HCT116 (cell line): Measurements from ENCODE around the gene DNAH10. TPM values are rescaled to one million over a fixed set of nuclear protein-coding genes. Genes with fewer than 3 reads are reported as not detected.

ENCODE experiments used
- ATAC-seq: fragments of 200-7000 bp; cut with Tn5 transposase; 2 replicates; pipeline ENCODE4 v1.9.1; 2020; ENCODE audit warnings: mild to moderate bottlenecking, moderate library complexity
- BruUV-seq: library from RNA; stranded (reverse); fragments of 400-500 nt; replicated peaks from 2 replicates; lab custom pipeline; 2021; lab: Mats Ljungman, UMichigan
- CTCF ChIA-PET: fragments of 300-600 bp; sonication (Branson Sonifier 250); formaldehyde crosslinking; loops from one replicate; lab custom pipeline; 2021; ENCODE audit warnings: antibody characterized with exemption; lab: Charles Lee
- POLR2A ChIA-PET: fragments of 300-600, 350-600 bp; sonication (Branson Sonifier 250); formaldehyde crosslinking; loops from one replicate; lab custom pipeline; 2021; ENCODE audit warnings: antibody characterized with exemption; lab: Charles Lee
- RAD21 ChIA-PET, 2 experiments: fragments of 300-600 bp; sonication (Branson Sonifier 250); formaldehyde crosslinking; loops; one replicate each; lab custom pipeline; 2023; ENCODE audit warnings: low total read pairs in 2 of 2; ENCODE audit not compliant: uncharacterized antibody in 2 of 2, unreplicated experiment in 2 of 2, low non-redundant PET in 1 of 2; lab: Charles Lee
- DNase-seq: peaks from one replicate; pipeline ENCODE4 v3.0.0-alpha.2; 2010; ENCODE audit warnings: low read depth, low spot score
- H2AFZ ChIP-seq: fragments of 200-600 bp; shearing (Covaris generic), sonication (generic); 2 replicates; pipeline ENCODE4 v1.6.1; 2017; ENCODE audit warnings: low read depth, mixed run types, mixed read lengths, antibody characterized with exemption, low read length; ENCODE audit not compliant: poor library complexity, severe bottlenecking
- H3K27ac ChIP-seq: 2 replicates; pipeline ENCODE4 v1.5.1; 2012; ENCODE audit warnings: low read depth, low read length
- H3K27me3 ChIP-seq: fragments of 200-600 bp; sonication (generic); 2 replicates; pipeline ENCODE4 v1.6.1; 2016; ENCODE audit warnings: mixed run types, low read length, mixed read lengths; ENCODE audit not compliant: insufficient read depth
- H3K36me3 ChIP-seq, 2 experiments: fragments of 200-500 bp in 1 of 2; fragments of 200-600 bp in 1 of 2; sonication (Bioruptor generic) in 1 of 2; sonication (generic) in 1 of 2; 2 replicates each; pipeline versions ENCODE4 v1.5.1 to v1.6.1; 2014 to 2016; ENCODE audit warnings: low read length in 2 of 2, inconsistent platforms in 1 of 2, mixed read lengths in 1 of 2, mixed run types in 1 of 2; ENCODE audit not compliant: insufficient read depth in 2 of 2, control insufficient read depth in 1 of 2
- H3K4me1 ChIP-seq, 2 experiments: fragments of 200-600 bp in 1 of 2; sonication (generic) in 1 of 2; 2 replicates each; pipeline versions ENCODE4 v1.5.1 to v1.6.1; 2012 to 2017; ENCODE audit warnings: low read length in 2 of 2, inconsistent platforms in 1 of 2, mild to moderate bottlenecking in 1 of 2, mixed read lengths in 1 of 2, mixed run types in 1 of 2, moderate library complexity in 1 of 2; ENCODE audit not compliant: insufficient read depth in 2 of 2, control insufficient read depth in 1 of 2
- H3K4me2 ChIP-seq: fragments of 200-600 bp; sonication (generic); 2 replicates; pipeline ENCODE4 v1.6.1; 2017; ENCODE audit warnings: mixed run types, low read length, mixed read lengths
- H3K4me3 ChIP-seq, 2 experiments: fragments of 200-600 bp in 1 of 2; sonication (generic) in 1 of 2; replicated peaks in 1 of 2; 2 replicates each; pipeline ENCODE4 v1.5.1; 2011 to 2016; ENCODE audit warnings: low read length in 2 of 2, control low read depth in 1 of 2, low read depth in 1 of 2, mild to moderate bottlenecking in 1 of 2, mixed read lengths in 1 of 2, mixed run types in 1 of 2
- H3K79me2 ChIP-seq: fragments of 200-600 bp; sonication (generic); 2 replicates; pipeline ENCODE4 v1.6.1; 2017; ENCODE audit warnings: mild to moderate bottlenecking, mixed run types, low read length, moderate library complexity, mixed read lengths; ENCODE audit not compliant: insufficient read depth
- H3K9ac ChIP-seq: fragments of 200-600 bp; sonication (generic); 2 replicates; pipeline ENCODE4 v1.6.1; 2016; ENCODE audit warnings: low read length, mixed read lengths
- H3K9me2 ChIP-seq: fragments of 200-600 bp; sonication (generic), shearing (Covaris generic); 2 replicates; pipeline ENCODE4 v1.6.1; 2017; ENCODE audit warnings: mixed run types, mild to moderate bottlenecking, moderate library complexity; ENCODE audit not compliant: insufficient read depth
- H3K9me3 ChIP-seq, 2 experiments: fragments of 200-500 bp in 1 of 2; fragments of 200-600 bp in 1 of 2; sonication (Bioruptor generic) in 1 of 2; sonication (generic) in 1 of 2; 2 replicates each; pipeline ENCODE4 v1.6.1; 2014 to 2017; ENCODE audit warnings: low read length in 2 of 2, mixed read lengths in 2 of 2, inconsistent platforms in 1 of 2, low read depth in 1 of 2, mild to moderate bottlenecking in 1 of 2, mixed run types in 1 of 2, moderate library complexity in 1 of 2; ENCODE audit not compliant: control insufficient read depth in 1 of 2, insufficient read depth in 1 of 2
- H4K20me1 ChIP-seq: fragments of 200-600 bp; sonication (generic), shearing (Covaris generic); 2 replicates; pipeline ENCODE4 v1.6.1; 2017; ENCODE audit warnings: mixed run types, mild to moderate bottlenecking, moderate library complexity; ENCODE audit not compliant: insufficient read depth
- ATF3 ChIP-seq: IDR thresholded peaks from 2 replicates; pipeline ENCODE4 v1.6.1; 2012
- CEBPB ChIP-seq: IDR thresholded peaks from 2 replicates; pipeline ENCODE4 v1.6.1; 2012; ENCODE audit warnings: low read depth
- CTCF ChIP-seq, 3 experiments: fragments of 200-600 bp in 1 of 3; sonication (generic) in 1 of 3; IDR thresholded peaks in 2 of 3; conservative IDR thresholded peaks in 1 of 3; 2 replicates each; pipeline ENCODE4 v1.5.1; 2012 to 2017; ENCODE audit warnings: low read depth in 2 of 3, low read length in 2 of 3, antibody characterized with exemption in 1 of 3, borderline replicate concordance in 1 of 3, control low read depth in 1 of 3, mild to moderate bottlenecking in 1 of 3, mixed read lengths in 1 of 3, mixed run types in 1 of 3, moderate library complexity in 1 of 3; ENCODE audit not compliant: insufficient read depth in 1 of 3
- EGR1 ChIP-seq: IDR thresholded peaks from 2 replicates; pipeline ENCODE4 v1.6.1; 2012; ENCODE audit warnings: low read depth
- EZH2 ChIP-seq: fragments of 200-600 bp; sonication (generic); IDR thresholded peaks from 2 replicates; pipeline ENCODE4 v1.6.1; 2017; ENCODE audit warnings: antibody characterized with exemption, mixed run types
- EZH2phosphoT487 ChIP-seq: fragments of 200-600 bp; IDR thresholded peaks from 2 replicates; pipeline ENCODE4 v1.6.1; 2018; ENCODE audit warnings: antibody characterized with exemption, borderline replicate concordance
- FOSL1 ChIP-seq: IDR thresholded peaks from 2 replicates; pipeline ENCODE4 v1.6.1; 2012; ENCODE audit warnings: low read depth
- JUND ChIP-seq: IDR thresholded peaks from 2 replicates; pipeline ENCODE4 v1.6.1; 2012
- MAX ChIP-seq: IDR thresholded peaks from 2 replicates; pipeline ENCODE4 v1.6.1; 2012
- POLR2A ChIP-seq: IDR thresholded peaks from 2 replicates; pipeline ENCODE4 v1.7.0; 2011; ENCODE audit warnings: borderline replicate concordance; ENCODE audit not compliant: insufficient read depth, insufficient read length; ENCODE audit errors: extremely low read depth
- POLR2AphosphoS5 ChIP-seq: IDR thresholded peaks from 2 replicates; pipeline ENCODE4 v1.6.1; 2011; ENCODE audit warnings: mild to moderate bottlenecking, low read depth, low read length, moderate library complexity
- SIN3A ChIP-seq: IDR thresholded peaks from 2 replicates; pipeline ENCODE4 v1.6.1; 2012; ENCODE audit warnings: low read depth
- SP1 ChIP-seq: IDR thresholded peaks from 2 replicates; pipeline ENCODE4 v1.6.1; 2012; ENCODE audit warnings: low read depth
- TCF7L2 ChIP-seq: IDR thresholded peaks from 2 replicates; pipeline ENCODE4 v1.7.0; 2011; ENCODE audit warnings: borderline replicate concordance, inconsistent platforms; ENCODE audit not compliant: insufficient read depth, insufficient read length; ENCODE audit errors: extremely low read depth
- YY1 ChIP-seq: IDR thresholded peaks from 2 replicates; pipeline ENCODE4 v1.6.1; 2011; ENCODE audit warnings: low read length, low read depth, moderate library complexity, mild to moderate bottlenecking; ENCODE audit not compliant: insufficient replicate concordance; ENCODE audit errors: extremely low read depth
- ZFX ChIP-seq: fragments of 450-650 bp; IDR thresholded peaks from 2 replicates; pipeline ENCODE4 v1.6.1; 2017
- intact Hi-C: fragments of 100-400 bp; cut with micrococcal nuclease; formaldehyde crosslinking; loops from 2 replicates; pipeline ENCODE4 v1.10.0; 2022
- total RNA-seq: library from RNA; stranded (reverse); gene quantifications from one replicate; pipeline ENCODE4 v1.2.1, GENCODE V29; 2021; ENCODE audit not compliant: unreplicated experiment
- TF ChIP-seq, protein P1 (sequence below): IDR thresholded peaks from 2 replicates; pipeline ENCODE4 v1.6.1; 2011; ENCODE audit warnings: mild to moderate bottlenecking, low read length, moderate library complexity; ENCODE audit not compliant: insufficient replicate concordance; ENCODE audit errors: extremely low read depth

Gene DNAH10
- total RNA-seq, 1 experiment from 2014 or later = 1.3 TPM

GRCh38 chr12:123965382-123965781 lies 203.3 kb downstream of the DNAH10 start:
- intact Hi-C loops = no loop called here
- no peaks in the 10 kb centered on the region for H3K79me2 ChIP-seq
- H2AFZ ChIP-seq = no peak overlapping the region
- DNase-seq = no peak
- H4K20me1 ChIP-seq = no peaks in the 10 kb centered on the region
- no peak overlapping the region for H3K4me3 ChIP-seq
- ChIA-PET POLR2A (no interaction called here), RAD21 (no interaction called here), CTCF (no interaction called here)
- BruUV-seq = no TSS peak
- H3K27ac ChIP-seq = no peak overlapping the region
- H3K4me2 ChIP-seq = no peak overlapping the region
- TF ChIP-seq POLR2AphosphoS5 (no peak), EGR1 (no peak), FOSL1 (no peak), EZH2phosphoT487 (no peak), YY1 (no peak), JUND (no peak), EZH2 (no peak), SP1 (no peak), ZFX (no peak), SIN3A (no peak), POLR2A (no peak), ATF3 (no peak), MAX (no peak), TCF7L2 (no peak), CTCF (IDR thresholded peaks at IDR 0.05 in 2 of 3, conservative IDR thresholded peaks at IDR 0.05 in 1 of 3; ENCODE audit: borderline replicate concordance in 1 of 3, insufficient read depth in 1 of 3, low read depth in 2 of 3, low read length in 2 of 3) (no peak), CEBPB (no peak)
- TF ChIP-seq, protein P1, sequence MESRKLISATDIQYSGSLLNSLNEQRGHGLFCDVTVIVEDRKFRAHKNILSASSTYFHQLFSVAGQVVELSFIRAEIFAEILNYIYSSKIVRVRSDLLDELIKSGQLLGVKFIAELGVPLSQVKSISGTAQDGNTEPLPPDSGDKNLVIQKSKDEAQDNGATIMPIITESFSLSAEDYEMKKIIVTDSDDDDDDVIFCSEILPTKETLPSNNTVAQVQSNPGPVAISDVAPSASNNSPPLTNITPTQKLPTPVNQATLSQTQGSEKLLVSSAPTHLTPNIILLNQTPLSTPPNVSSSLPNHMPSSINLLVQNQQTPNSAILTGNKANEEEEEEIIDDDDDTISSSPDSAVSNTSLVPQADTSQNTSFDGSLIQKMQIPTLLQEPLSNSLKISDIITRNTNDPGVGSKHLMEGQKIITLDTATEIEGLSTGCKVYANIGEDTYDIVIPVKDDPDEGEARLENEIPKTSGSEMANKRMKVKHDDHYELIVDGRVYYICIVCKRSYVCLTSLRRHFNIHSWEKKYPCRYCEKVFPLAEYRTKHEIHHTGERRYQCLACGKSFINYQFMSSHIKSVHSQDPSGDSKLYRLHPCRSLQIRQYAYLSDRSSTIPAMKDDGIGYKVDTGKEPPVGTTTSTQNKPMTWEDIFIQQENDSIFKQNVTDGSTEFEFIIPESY = no peak
- H3K9ac ChIP-seq = no peak overlapping the region
- no peaks in the 10 kb centered on the region for H3K36me3 ChIP-seq
- H3K9me2 ChIP-seq = no peaks in the 10 kb centered on the region
- ATAC-seq = no peak
- no peaks in the 10 kb centered on the region for H3K27me3 ChIP-seq
- no peaks in the 10 kb centered on the region for H3K9me3 ChIP-seq
- no peaks in the 10 kb centered on the region for H3K4me1 ChIP-seq
